NCI-H2107 treated with DMSO at 0.1 percent for 48 hours (cell line): ENCODE data around the gene RAPGEF2.
"Not testable (repeated sequence)": the region's sequence is repeated elsewhere in the genome, so short reads cannot be mapped to it uniquely, and the experiment has no call there.

ENCODE experiments used
- DNase-seq: peaks from one replicate; lab custom pipeline; 2025; ENCODE audit not compliant: unreplicated experiment; lab: John Stamatoyannopoulos, UW

RAPGEF2 gene

DNA sequence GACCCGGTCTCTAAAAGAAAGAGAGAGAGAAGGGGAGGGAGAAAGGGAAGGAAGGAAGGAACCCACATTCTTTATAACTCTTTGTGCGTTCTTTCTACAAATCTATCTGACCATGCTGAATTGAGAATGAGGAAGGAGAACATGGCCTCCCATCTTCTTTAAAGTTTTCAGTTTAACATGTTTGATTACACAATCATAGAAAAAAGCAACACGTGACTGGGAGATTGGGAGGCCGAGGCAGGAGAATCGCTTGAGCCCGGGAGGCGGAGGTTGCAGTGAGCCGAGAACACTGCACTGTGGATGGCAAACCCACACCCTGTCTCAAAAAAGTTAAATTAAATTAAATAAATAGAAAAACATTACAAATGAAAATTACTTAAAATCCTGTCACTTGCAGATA is 254.5 kb downstream of the RAPGEF2 start:
- DNase-seq = no peak

DNA sequence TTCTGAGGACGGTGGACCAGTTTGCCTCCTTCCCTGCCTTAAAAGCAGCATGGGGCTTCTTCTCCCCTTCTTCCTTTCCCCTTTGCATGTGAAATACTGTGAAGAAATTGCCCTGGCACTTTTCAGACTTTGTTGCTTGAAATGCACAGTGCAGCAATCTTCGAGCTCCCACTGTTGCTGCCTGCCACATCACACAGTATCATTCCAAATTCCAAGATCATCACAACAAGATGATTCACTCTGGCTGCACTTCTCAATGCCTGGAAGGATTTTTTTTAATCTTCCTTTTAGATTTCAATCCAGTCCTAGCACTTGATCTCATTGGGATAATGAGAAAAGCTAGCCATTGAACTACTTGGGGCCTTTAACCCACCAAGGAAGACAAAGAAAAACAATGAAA is 255.3 kb downstream of the RAPGEF2 start:
- no peak for DNase-seq

DNA sequence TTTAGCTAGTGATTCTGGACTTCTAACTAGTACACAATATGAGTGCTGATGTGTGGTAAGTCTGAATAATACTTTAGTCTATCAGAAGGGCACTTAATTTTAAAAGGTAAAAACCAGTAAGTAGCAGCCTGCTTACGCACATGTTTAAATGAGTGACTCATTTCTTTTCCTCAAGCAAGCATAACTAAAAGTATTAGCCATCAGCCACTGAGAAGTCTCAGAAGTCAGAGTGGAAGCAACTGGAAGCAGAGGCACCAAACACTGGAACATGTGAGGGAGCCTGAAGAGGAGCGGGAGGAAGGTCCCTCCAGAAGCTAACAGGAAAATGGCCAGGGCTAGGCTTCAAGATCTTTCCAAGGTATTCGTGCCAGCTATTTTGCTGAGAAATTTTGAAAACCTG is 257.7 kb downstream of the RAPGEF2 start:
- no peak for DNase-seq

DNA sequence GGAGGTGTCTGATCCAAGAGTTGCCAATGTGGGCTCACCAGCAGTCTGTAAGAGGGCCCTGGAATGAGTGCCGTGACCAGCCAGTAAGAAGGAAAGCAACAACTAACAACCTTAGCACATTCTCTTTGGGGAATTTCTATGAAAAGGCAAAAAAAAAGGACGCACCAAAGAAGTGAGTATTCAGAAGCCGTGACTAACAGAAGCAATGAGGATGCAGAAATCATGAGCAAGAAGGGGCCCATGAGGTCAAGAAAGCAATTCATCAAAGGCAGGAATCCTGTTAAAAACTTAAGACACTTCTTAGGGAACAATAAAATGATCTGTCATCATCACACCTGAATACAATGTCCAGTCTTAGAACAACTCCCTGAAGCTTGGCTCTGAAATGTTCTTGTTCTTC is 260.5 kb downstream of the RAPGEF2 start:
- DNase-seq = no peak

DNA sequence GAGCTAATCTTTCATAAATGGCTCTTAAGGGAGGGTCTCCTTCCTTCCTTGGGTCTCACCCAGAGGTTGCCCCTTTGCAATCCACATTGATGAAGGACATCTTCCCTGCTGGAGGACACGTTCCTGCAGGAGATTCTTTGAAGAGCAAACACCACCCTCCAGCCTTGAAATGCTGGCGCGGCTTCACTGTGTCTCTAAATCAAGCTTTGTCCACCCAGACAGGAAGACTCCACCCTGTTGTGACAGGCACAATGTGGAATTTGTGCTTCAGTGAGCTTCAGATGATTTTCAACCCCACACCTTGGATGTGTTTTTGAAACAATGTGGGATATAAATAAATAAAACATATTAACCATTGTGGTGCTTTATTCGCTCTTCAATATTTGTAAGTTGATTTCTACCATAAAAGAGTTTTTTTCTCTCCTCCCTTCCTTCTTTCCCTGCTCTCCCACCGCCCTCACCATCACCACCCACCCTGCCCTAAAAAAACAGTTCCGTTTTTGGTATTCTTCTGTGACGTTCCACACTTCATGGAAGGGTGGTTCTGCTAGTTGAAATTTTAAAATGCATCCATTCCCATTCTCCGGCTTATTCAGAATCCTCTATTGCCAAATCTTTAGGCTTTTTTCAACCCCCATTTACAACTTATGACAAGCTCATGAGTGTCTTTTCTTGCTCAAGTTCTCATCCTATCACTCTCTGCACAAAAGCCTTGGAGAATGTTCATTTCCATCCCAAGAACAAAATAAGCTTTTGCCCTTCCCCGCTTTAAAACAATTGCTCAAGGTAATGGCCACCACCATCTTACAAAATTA is 264.3 kb downstream of the RAPGEF2 start:
- DNase-seq = no peak

DNA sequence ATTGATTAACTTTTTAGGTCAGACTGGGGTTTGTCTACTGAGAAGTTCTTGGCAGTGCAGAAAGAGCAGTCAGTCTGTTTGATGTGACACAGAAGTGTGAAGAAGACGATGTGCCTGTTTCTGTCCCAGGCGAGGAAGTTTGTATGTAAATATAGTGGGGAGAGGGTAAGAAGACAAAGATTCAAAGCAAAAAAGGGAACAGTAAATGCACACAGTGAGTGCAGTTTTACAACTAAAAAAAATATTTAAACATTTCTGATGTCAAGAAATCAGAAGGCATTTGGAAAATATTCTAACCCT is 264.9 kb downstream of the RAPGEF2 start:
- no peak for DNase-seq

DNA sequence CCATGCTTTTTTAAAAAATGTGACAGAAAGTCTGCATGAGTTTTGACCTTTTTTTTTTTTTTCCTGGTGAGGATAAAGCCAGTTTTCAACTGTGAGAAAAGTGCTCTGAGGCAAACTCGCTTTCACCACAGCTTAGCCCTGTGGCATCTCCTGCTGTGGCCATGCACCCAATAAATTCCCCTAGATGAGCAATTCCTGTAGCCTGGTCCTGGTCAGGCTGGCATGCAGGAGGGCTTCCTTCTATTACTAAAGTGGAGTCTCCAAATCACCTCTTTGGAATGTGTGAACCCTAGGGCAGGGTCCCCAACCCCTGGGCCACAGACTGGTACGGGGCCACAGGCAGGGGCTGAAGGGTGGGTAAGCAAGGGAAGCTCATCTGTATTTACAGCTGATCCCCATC is 265.4 kb downstream of the RAPGEF2 start:
- DNase-seq = no peak

DNA sequence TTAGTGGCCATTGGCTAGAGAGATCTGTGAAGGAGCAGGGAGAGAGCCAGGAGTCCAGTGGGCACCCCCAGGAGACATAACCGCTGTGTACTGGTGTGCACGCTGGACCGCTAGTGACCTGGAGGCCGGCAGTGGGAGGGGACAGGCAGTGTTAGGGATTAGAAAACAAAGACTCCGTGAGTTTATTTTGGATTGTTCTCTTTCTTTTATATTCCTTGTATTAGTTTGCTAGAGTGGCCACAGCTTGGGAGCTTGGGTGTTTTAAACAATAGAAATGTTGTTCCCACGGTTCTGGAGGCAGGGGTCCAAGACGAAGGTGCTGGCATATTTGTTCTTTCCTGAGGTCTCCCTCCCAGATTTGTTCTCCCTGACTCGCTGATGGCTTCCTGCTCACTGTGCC is 266.4 kb downstream of the RAPGEF2 start:
- DNase-seq = no peak

DNA sequence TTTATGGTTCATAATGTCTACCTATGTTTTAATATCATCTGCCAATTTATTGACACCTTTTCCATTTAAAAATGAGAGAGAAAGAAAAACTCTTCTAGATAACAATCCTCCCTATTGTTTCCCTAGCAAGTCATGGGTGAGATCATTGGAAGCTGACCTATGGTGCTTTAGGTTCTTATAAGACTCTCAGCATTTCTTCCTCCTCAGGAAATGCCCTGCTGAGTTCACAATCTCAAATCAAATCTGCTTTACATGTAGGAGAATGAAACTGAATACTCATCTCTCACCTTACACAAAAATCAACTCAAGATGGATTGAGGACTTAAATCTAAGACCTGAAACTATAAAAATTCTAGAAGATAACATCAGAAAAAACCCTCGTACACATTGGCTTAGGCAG is 267.4 kb downstream of the RAPGEF2 start:
- no peak for DNase-seq

DNA sequence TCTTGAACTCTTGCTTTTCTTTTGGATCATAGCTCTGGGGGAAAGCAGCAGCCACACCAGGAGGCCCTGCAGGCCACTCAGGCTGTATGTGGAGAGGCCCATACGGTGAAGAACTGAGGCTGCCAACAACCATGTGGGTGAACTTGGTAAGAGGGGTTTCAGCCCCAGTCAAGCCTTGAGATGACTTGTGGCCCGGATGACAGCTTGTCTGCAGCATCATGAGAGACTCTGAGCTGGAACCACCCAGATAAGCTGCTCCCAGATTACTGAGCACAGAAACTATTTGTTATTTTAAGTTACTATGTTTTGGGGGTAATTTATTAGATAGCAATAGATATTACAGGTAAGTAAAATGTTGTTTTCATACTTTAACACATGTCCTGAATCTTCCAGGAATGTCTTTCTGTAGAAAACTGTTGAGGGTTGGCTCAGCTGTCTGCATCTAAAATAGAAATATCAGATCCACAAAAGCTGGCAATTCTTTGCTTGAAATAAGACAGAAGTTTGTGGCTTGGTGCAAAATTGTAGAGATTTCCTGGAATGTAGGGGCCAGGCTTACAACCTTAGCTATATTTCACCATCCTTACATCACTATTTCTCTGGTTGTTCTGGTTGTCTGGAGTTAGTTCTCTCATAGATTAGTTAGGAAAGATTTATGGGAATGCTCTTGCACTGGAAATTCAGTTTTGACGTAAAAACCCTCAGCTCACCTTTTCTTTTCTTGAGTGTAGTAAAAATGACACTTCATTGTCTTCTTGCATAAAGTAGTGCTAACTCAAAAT is 272.1 kb downstream of the RAPGEF2 start:
- no peak for DNase-seq

DNA sequence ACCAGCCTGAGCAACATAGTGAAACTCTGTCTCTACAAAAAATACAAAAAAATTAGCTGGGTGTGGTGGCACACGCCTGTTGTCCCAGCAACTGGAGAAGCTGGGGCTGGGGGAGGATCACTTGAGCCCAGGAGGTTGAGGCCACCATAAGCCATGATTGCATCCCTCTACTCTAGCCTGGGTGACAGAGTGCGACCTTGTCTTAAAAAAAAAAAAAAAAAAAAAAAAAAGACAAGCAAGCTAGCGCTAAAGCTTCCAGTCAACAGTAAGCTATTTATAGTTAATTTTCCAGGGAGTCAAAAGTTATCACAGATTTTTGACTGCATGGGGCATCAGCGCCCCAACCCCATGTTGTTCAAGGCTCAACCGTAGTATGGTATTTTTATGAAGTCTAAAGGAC is 273.4 kb downstream of the RAPGEF2 start:
- no peak for DNase-seq

DNA sequence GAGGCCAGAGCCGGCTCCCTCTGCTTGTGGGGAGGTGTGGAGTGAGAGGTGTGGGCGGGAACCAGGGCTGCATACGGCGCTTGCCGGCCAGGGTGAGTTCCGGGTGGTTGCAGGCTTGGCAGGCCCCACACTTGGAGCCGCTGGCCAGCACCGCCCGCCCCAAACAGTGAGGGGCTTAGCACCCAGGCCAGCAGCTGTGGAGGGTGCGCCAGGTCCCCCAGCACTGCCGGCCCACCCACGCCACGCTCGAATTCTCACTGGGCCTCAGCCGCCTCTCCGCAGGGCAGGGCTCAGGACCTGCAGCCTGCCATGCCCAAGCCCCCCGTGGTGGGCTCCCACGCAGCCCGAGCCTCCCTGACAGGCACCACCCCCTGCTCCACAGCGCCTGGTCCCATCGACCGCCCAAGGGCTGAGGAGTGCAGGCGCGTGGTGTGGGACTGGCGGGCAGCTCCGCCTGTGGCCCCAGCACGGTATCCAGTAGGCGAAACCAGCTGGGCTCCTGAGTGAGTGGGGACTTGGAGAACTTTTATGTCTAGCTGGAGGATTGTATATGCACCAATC is 275.3 kb downstream of the RAPGEF2 start:
- DNase-seq = no peak

DNA sequence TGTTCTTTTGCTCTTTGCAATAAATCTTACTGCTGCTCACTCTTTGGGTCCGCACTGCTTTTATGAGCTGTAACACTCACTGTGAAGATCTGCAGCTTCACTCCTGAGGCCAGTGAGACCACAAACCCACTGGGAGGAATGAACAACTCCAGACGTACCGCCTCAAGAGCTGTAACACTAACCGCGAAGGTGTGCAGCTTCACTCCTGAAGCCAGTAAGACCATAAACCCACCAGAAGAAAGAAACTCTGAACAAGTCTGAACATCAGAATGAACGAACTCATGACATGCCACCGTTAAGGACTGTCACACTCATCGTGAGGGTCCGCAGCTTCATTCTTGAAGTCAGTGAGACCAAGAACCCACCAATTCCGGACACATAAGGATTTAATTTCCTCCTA is 276.2 kb downstream of the RAPGEF2 start:
- not testable (repeated sequence) for DNase-seq

DNA sequence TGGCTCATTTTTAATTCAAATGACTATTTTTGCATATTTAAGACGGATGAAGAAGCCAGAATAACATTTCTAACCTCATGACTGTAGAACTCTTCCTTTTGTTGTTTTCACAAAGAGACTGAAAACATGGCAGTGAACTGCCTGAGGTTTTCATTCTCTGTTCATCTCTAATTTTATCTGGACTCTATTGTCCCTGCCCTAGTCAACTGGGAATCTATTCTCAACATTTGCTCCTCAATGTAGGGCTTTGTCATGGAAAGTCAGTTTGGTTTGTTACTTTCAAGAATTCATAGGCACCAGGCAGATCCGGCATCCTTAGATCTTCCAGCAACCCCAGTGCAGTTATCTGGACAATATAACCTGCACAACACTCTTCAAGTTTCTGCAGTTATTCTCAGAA is 277.0 kb downstream of the RAPGEF2 start:
- DNase-seq = no peak

DNA sequence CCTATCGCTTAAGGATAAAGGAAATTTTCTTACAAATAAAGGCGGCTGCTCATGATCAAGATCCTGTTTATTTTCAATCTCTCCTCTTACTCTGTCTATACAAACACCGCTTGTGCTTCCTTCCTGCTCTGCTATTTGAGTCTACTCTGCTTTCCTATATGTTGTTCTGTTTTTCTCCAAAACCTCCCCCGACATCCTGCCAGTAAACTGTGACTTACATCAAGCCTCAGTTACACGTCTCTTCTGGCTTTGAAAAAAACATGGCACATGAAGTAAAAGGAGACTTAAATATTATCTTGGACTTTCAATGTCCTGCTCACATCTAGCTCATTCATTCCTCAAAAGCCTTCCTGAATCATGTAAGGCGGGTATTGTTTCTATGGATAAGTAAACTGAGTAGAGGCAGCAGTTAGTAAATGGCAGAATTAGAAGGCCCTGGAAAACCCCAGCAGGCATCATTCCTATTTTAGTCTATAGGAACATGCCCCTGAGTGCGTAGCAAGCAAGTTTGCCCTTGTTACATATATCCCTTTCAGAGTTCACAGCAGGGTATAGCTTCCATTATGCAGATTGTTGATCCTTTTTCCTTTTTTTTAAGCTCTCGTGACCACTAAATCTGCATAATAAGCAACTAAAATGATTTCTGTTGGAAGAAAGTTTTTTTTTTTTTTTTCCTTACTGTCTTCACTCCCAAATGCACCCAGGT is 280.1 kb downstream of the RAPGEF2 start:
- DNase-seq = no peak

DNA sequence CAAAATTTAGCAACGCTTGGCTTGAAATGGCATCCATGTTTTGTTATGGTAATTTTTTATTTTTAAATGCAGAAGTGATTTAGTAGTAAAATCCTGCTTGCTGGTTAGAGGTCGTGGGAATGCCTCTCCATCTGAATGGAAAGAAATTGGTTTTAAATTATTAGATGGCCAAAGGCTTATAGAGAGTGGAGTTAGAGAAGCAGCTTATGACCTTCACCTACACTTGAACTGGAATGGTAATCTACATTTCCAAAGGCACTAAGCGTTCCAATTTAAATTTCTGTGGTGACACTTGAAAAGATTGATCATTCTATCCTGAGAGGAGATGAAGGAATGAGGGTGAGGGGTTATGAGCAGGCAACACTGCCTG is 280.7 kb downstream of the RAPGEF2 start:
- DNase-seq = no peak

DNA sequence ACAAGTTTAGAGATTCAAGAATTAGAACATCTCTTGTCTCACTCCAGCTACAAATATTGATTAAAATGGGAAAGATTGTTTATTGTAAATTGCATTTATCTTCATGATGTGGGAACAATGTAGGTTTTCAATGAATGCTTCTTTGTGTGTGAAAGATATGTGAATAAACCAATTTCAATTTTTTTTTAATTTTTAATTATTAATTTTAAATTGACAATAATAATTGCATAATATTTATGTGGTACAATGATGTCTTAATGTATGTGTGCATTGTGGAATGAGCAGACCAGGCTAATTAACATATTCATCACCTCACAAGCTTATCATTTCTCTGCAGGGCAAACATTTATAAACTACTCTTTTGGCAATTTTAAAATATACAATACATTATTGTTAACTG is 281.1 kb downstream of the RAPGEF2 start:
- no peak for DNase-seq

DNA sequence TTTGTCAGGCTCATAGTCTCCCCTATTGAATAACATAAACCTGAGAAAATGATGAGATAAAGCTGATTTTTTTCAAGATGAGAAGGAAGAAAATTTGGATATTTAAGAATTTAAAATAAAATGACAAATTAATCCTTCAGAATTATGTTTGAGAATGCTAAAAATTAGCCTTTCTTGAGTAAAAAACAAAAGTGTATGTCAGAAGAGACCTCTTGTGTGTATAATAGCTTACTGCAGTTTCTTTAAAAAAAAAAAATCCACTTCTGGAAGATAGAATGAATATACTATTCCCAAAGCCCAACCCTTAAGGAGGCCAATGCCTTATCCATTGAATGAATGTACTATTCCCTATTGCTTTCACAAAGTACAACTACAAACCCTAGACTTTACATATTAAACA is 281.8 kb downstream of the RAPGEF2 start:
- DNase-seq = no peak

DNA sequence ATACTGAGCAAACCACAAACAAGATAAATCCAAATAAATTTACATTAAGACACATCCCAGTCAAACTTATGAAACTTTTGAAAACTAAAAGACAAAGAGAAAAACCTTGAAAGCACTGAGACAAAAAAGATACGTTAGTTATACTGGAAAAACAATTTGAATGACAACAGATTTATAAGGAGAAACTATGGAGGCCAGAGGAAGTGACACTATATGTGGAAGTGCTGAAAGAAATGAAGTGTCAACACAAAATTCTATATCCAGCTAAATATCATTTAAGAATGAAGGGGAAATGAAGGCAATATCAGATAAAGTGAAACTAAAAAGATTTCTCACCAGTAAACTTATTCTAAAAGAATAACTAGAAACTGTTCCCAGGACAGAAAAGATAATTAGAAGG is 283.7 kb downstream of the RAPGEF2 start:
- no peak for DNase-seq

DNA sequence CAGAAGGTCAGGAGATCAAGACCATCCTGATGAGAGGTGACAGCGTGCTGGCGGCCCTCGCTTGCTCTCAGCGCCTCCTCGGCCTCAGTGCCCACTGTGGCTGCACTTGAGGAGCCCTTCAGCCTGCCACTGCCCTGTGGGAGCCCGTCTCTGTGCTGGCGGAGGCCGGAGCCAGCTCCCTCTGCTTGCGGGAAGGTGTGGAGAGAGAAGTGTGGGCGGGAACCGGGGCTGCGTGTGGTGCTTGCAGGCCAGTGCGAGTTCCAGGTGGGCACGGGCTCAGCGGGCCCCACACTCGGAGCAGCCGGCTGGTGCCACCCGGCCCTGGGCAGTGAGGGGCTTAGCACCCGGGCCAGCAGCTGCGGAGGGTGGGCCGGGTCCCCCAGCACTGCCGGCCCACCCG is 286.9 kb downstream of the RAPGEF2 start:
- DNase-seq = no peak

DNA sequence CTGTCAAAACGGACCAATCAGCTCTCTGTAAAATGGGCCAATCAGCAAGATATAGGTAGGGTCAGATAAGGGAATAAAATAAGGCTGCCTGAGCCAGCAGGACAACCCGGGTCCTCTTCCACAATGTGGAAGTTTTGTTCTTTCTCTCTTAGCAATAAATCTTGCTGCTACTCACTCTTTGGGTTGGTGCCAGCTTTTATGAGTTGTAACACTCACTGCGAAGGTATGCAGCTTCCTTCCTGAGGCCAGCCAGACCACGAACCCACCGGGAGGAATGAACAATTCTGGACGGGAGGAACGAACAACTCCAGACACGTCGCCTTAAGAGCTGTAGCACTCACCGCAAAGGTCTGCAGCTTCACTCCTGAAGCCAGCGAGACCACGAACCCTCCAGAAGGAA is 287.8 kb downstream of the RAPGEF2 start:
- no peak for DNase-seq

DNA sequence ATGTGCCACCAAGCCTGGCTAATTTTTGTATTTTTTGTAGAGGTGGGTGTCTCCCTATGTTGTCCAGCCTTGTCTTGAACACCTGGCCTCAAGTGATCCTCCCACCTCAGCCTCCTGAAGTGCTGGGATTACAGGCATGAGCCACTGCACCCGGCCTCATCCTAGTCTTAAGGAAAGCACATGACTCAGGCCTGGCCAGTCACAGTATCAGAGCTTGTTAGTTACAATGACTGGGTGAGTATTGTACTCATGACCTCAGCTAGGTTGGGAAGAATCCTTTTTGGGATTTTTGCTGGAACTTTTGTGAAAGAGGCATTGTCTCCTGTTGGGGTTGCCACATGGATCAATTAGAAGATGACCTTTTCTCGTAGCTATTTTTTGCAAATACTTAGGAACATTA is 292.8 kb downstream of the RAPGEF2 start:
- DNase-seq = no peak
